Nephron progenitor cell (in vitro differentiated cells): Measurements from ENCODE around the gene OR7E24.
"Not testable (repeated sequence)": the region's sequence is repeated elsewhere in the genome, so short reads cannot be mapped to it uniquely, and the experiment has no call there.

Experiments
- DNase-seq: peaks from one replicate; pipeline ENCODE4 v3.0.0; 2021
- H3K27ac Mint-ChIP-seq: 2 replicates; pipeline ENCODE4 v1.8.0; 2021; ENCODE audit warnings: mild to moderate bottlenecking, moderate library complexity, mixed read lengths
- H3K27me3 Mint-ChIP-seq: 2 replicates; pipeline ENCODE4 v1.8.0; 2021; ENCODE audit warnings: mild to moderate bottlenecking, low read depth, mixed read lengths; ENCODE audit not compliant: poor library complexity
- H3K36me3 Mint-ChIP-seq: 2 replicates; pipeline ENCODE4 v1.8.0; 2021; ENCODE audit warnings: low read depth, mixed read lengths
- H3K4me1 Mint-ChIP-seq: 2 replicates; pipeline ENCODE4 v1.8.0; 2021; ENCODE audit warnings: mixed read lengths
- H3K4me3 Mint-ChIP-seq: 2 replicates; pipeline ENCODE4 v1.8.0; 2021; ENCODE audit warnings: mild to moderate bottlenecking, moderate library complexity, mixed read lengths
- H3K9me3 Mint-ChIP-seq: 2 replicates; pipeline ENCODE4 v1.8.0; 2021; ENCODE audit warnings: mild to moderate bottlenecking, moderate library complexity, mixed read lengths
- CTCF ChIP-seq: fragments of 200-600 bp; sonication (generic); IDR thresholded peaks from 2 replicates; pipeline ENCODE4 v1.5.0; 2021; ENCODE audit warnings: antibody characterized with exemption

The OR7E24 gene

GRCh38 chr19:9250630-9251029 is at the start of gene OR7E24:
TSS of gene OR7E24 (plus strand) at chr19:9250930. CDS start at chr19:9251044, 114 bp downstream.
- TF ChIP-seq CTCF: no peak
- Mint-ChIP-seq H3K27me3 (peaks cover 3% of the 10 kb centered on the region), H3K4me3 (no peak within 1 kb of the TSS), H3K36me3 (no peaks in the 10 kb centered on the region), H3K27ac (no peak within 1 kb of the TSS), H3K9me3 (peaks cover 73% of the 10 kb centered on the region), H3K4me1 (no peaks in the 10 kb centered on the region)
- DNase-seq: no peak

- no peaks in the 10 kb centered on the region for H3K4me1 Mint-ChIP-seq
- peaks cover 6% of the 10 kb centered on the region for H3K27me3 Mint-ChIP-seq
- no peaks in the 10 kb centered on the region for H3K36me3 Mint-ChIP-seq
- H3K4me3 Mint-ChIP-seq: no peak overlapping the region
- peak; percentile 90 for TF ChIP-seq CTCF
- peak; percentile 76 for DNase-seq
- H3K27ac Mint-ChIP-seq: no peak overlapping the region
- H3K9me3 Mint-ChIP-seq: peaks cover 25% of the 10 kb centered on the region
Observed at GRCh38 chr19:9205501-9206113, 45.1 kb upstream of the OR7E24 start.

GRCh38 chr19:9219489-9219888 is 31.2 kb upstream of the OR7E24 start, which contains the start of gene OR7D4:
TSS of gene OR7D4 (minus strand) at chr19:9219589. CDS start at chr19:9214837, 4,752 bp downstream.
- DNase-seq: no peak
- no peak within 1 kb of the TSS for H3K4me3 Mint-ChIP-seq
- TF ChIP-seq CTCF: no peak
- peaks cover 3% of the 10 kb centered on the region for H3K27me3 Mint-ChIP-seq
- no peaks in the 10 kb centered on the region for H3K36me3 Mint-ChIP-seq
- no peak within 1 kb of the TSS for H3K27ac Mint-ChIP-seq
- no peaks in the 10 kb centered on the region for H3K4me1 Mint-ChIP-seq
- H3K9me3 Mint-ChIP-seq: peaks cover 73% of the 10 kb centered on the region

- no peak overlapping the region for H3K4me3 Mint-ChIP-seq
- no peaks in the 10 kb centered on the region for H3K36me3 Mint-ChIP-seq
- TF ChIP-seq CTCF: no peak
Observed at GRCh38 chr19:9251236-9251635, 506 bp downstream of the OR7E24 start.

GRCh38 chr19:9283485-9283884 is 32.8 kb downstream of the OR7E24 start:
- H3K9me3 Mint-ChIP-seq: peaks cover 78% of the 10 kb centered on the region
- H3K36me3 Mint-ChIP-seq, H3K27ac Mint-ChIP-seq, H3K27me3 Mint-ChIP-seq, H3K4me3 Mint-ChIP-seq, DNase-seq, H3K4me1 Mint-ChIP-seq: not testable (repeated sequence)

More at GRCh38 chr19:9251236-9251635, 506 bp downstream of the OR7E24 start:
- no peak for DNase-seq
- H3K27ac Mint-ChIP-seq: no peak overlapping the region
- no peaks in the 10 kb centered on the region for H3K4me1 Mint-ChIP-seq
- H3K9me3 Mint-ChIP-seq: peaks cover 74% of the 10 kb centered on the region
- no peaks in the 10 kb centered on the region for H3K27me3 Mint-ChIP-seq

GRCh38 chr19:9289231-9289884 is 38.6 kb downstream of the OR7E24 start:
- peaks cover 50% of the 10 kb centered on the region for H3K36me3 Mint-ChIP-seq
- no peak for TF ChIP-seq CTCF
- H3K27me3 Mint-ChIP-seq: no peaks in the 10 kb centered on the region
- no peak overlapping the region for H3K27ac Mint-ChIP-seq
- H3K4me3 Mint-ChIP-seq: no peak overlapping the region
- no peaks in the 10 kb centered on the region for H3K4me1 Mint-ChIP-seq
- H3K9me3 Mint-ChIP-seq: peaks cover 82% of the 10 kb centered on the region
- no peak for DNase-seq
